ENCODE measurements around the gene NEMF. TPM values are rescaled to one million over a fixed set of nuclear protein-coding genes. Genes with fewer than 3 reads are reported as not detected.
A peak's percentile ranks its signal among the peaks of the same experiment; 100 is the strongest.
"Not testable (repeated sequence)": the region's sequence is repeated elsewhere in the genome, so short reads cannot be mapped to it uniquely, and the experiment has no call there.

Gene NEMF
- total RNA-seq, 1 donor from 2014 or later: 18.2 TPM

DNA sequence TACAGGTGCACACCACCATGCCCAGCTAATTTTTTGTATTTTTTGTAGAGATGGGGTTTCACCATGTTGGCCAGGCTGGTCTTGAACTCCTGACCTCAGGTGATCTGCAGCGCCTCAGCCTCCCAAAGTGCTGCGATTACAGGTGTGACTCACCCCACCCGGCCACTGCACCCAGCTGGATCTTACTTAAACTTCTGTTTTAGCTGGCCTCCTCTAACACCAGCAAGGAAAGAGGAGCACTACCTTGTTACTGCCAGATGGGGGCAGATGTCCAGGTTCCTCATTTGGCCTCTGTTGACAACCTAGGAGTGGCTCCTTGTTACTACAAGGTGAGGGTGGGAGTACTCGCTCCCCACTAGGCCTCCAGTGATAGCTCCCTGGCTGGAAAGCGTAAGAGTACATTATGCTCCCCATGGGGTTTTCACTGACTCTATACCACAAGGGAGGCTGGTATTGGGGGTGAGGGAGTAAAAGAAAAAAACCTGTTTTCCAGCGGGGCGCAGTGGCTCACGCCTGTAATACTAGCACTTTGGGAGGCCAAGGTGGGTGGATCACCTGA is 27.1 kb upstream of the NEMF start:
- peak; percentile 88 for ATAC-seq
- DNase-seq (ENCODE audit: low spot score): no peak

DNA sequence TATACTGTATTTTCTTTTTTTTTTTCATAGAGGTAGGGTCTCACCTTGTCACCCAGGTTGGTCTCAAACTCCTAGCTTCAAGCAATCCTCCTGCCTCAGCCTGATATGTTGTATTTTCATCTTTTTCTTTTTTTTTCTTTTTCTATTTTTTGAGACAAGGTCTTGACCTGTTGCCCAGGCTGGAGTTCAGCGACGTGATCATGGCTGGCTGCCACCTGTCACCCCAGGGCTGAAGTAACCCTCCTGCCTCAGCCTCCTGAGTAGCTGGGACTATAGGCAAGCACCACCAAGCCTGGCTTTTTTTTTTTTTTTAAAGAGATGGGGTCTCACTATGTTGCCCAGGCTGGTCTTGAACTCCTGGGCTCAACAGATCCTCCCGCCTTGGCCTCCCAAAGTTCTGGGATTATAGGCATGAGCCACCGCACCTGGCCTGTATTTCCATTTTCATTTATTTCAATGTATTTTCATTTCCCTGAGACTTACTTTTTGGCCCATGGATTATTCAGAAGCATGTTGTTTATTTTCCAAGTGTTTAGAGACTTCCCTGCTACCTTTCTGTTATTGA is 24.1 kb upstream of the NEMF start:
- ATAC-seq (peak; percentile 68), DNase-seq (ENCODE audit: low spot score) (peak; percentile 64)

GRCh38 chr14:49875640-49876198 is 23.1 kb upstream of the NEMF start:
- no peak for DNase-seq (ENCODE audit: low spot score)
- ATAC-seq: peak; percentile 53

DNA sequence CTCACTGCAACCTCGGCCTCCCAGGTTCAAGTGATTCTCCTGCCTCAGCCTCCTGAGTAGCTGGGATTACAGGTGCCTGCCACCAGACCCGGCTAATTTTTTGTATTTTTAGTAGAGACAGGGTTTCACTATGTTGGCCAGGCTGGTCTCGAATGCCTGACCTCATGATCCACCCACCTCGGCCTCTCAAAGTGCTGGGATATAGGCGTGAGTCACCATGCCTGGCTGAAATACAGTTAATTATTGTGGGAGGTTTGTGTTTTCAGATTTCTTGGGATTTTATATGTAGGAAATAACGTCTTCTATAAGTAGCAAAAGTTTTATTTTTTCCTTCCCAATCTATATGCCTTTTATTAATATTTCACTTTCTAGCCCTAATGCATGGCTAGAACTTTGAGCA is 21.0 kb upstream of the NEMF start:
- ATAC-seq: not testable (repeated sequence)

GRCh38 chr14:49870908-49871307 is 18.3 kb upstream of the NEMF start:
- DNase-seq (ENCODE audit: low spot score) (no peak), ATAC-seq (no peak)

More for the DNA sequence above, 21.0 kb upstream of the NEMF start:
- not testable (repeated sequence) for DNase-seq (ENCODE audit: low spot score)

DNA sequence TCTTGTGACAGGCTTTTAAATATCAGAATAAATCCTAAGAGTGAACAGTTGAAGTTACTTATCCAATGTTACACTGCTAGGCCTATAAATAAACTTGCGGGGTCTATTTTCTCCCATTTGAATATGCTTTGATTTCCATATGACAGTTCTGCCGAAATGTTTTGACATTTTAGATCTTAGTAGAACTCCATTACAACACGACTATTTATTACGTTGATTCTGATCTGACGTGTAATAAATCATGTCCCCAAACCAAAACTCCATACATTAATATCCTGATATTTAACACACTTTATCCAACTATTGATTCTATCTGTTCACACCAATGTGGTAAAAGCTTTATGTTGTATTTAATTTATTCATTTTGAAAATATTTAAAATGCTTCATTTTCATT is 16.1 kb upstream of the NEMF start:
- no peak for DNase-seq (ENCODE audit: low spot score)
- ATAC-seq: no peak

GRCh38 chr14:49867831-49868719 is 15.5 kb upstream of the NEMF start:
- DNase-seq (ENCODE audit: low spot score): peak; percentile 98
- peak; percentile 94 for ATAC-seq

GRCh38 chr14:49865431-49865859 is 12.9 kb upstream of the NEMF start:
- DNase-seq (ENCODE audit: low spot score) (peak; percentile 76), ATAC-seq (peak; percentile 11)

GRCh38 chr14:49863487-49864281 is 11.1 kb upstream of the NEMF start:
- ATAC-seq: no peak
- no peak for DNase-seq (ENCODE audit: low spot score)

DNA sequence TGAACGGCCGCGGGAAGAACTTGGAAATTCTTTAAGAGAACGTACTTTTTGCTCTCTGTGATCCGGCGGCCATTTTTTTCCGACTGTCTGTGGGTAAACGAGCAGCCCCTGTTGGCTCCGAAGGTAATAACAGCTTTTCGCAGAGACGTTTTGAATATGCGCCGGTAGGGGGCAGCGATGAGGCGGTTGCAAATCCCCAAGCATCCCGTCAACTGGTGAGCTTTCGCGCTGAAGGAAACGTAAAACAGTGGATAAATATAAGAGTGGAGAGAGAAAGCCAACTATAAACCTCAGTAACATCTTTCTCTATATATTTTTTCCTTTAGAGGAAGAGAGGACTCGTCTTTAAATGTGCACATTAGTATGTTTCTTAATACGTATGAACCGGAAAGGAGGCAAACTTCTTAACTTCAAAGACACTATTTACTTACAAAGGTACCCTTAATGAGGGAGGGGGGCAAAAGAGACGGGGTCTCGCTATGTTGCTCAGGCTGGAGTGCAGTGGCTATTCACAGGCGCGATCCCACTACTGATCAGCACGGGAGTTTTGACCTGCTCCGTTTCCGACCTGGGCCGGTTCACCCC is 9.6 kb upstream of the NEMF start:
- ATAC-seq: peak; percentile 80
- DNase-seq (ENCODE audit: low spot score): peak; percentile 86

- DNase-seq (ENCODE audit: low spot score): peak; percentile 74
- ATAC-seq: peak; percentile 43
Measured at GRCh38 chr14:49861699-49862088, 9.1 kb upstream of the NEMF start.

DNA sequence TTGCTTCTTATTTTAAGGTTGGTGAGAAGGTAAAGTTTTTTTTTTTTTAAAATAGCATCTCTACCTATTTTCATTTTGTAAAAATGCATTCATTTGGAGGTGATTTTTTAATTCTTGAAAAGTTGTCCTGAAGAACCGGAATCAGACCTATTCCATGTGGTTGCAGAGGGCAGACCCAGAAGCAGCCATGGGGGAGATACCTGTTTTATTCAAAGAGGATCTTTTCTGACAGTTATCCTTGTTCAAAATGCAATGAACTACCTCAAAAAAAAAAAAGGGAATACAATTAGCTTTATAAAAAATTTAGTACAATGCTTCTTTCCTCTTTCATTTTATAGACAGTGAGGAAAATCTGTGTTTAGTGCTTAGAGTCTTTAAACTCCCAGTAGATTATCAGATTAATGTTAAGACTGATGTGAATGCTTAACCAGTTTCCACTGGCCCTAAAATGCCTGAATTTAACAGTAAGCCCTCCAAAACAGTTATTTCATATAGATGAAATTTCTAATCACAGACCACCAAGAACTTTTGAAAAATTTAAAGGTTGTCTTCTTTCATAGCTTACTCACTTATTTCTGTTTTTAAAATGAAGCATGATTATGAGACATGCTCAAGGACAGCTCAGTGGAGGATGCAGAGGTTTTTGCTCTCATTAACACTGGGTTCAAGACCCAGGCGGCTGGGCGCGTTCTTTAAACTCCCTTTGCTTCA is 8.6 kb upstream of the NEMF start:
- ATAC-seq (no peak), DNase-seq (ENCODE audit: low spot score) (no peak)

DNA sequence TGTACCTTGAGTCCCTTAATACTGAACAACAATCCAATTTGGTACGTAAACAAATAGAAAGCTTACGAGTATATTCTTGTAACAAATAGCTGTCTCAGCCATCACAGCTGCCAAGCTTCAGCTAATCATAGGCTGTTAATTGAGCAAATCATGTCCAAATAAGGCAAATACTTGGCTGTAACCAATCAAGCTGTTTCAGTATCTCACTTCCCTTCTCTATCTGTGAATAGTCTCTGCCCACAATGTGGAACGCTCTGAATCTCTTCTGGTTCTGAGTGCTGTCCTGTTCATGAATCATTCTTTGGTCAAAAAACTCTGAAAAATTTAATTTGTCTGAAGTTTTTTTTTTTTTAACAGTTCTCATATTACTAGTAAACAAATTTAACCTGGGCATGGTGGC is 5.8 kb upstream of the NEMF start:
- ATAC-seq (no peak), DNase-seq (ENCODE audit: low spot score) (no peak)

DNA sequence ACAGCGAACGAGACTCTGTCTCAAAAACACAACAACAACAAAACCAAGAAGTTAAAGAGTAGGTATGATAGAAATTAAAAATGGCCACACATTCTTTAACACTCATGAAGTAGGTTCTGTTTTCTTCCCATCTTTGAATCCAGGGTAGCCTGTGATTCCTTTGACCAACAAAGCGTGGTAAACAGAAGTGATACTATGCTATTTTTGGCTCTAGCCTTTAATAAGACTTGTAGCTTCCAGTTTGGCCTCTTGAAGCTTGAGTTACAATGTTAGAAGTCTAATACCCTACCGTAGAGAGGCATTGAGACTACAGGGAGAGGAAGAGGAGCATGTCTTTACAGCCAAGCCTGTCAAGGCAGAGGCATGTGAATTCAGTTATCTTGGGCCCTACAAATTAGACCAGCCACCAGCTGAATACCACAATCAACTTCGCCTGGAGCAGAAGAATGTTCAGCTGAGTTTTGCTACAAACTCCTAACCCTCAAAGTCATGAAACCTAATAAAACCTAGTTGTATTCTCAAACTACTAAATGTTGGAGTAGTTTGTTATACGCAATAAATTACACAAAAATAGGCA is 4.9 kb upstream of the NEMF start:
- ATAC-seq (no peak), DNase-seq (ENCODE audit: low spot score) (no peak)

DNA sequence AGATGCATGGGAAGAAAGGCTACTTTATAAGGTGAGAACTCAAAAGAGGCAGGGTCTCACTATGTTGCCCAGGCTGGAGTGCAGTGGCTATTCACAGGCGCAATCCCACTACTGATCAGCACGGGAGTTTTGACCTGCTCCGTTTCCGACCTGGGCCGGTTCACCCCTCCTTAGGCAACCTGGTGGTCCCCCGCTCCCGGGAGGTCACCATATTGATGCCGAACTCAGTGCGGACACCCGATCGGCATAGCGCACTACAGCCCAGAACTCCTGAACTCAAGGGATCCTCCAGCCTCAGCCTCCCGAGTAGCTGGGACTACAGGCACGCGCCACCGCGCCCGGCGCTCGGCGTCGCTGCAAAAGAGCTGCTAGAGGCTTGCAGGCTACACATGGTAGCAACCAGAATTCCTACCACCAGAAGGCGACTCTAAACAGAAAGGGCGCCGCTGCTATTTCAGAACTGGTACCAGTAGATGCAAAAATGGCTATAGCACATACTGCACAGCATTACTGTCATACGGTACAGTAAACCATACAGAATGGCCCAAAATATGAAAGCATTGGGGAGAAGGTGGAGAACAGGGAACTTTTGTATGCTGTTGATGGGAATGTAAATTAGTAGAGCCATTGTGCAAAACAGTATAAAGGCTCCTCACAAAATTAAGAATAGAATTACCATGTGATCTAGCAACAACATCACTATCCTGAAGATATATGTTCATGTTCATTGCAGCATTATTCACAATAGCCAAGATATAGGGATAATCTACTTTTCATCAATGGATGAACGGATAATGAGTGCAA is 1.2 kb upstream of the NEMF start:
- peak; percentile 78 for DNase-seq (ENCODE audit: low spot score)
- peak; percentile 79 for ATAC-seq

GRCh38 chr14:49853158-49853477 is 530 bp upstream of the NEMF start:
- DNase-seq (ENCODE audit: low spot score): no peak
- ATAC-seq: peak; percentile 15

- ATAC-seq (no peak), DNase-seq (ENCODE audit: low spot score) (no peak)
Measured at GRCh38 chr14:49851813-49852212, 775 bp downstream of the NEMF start.

DNA sequence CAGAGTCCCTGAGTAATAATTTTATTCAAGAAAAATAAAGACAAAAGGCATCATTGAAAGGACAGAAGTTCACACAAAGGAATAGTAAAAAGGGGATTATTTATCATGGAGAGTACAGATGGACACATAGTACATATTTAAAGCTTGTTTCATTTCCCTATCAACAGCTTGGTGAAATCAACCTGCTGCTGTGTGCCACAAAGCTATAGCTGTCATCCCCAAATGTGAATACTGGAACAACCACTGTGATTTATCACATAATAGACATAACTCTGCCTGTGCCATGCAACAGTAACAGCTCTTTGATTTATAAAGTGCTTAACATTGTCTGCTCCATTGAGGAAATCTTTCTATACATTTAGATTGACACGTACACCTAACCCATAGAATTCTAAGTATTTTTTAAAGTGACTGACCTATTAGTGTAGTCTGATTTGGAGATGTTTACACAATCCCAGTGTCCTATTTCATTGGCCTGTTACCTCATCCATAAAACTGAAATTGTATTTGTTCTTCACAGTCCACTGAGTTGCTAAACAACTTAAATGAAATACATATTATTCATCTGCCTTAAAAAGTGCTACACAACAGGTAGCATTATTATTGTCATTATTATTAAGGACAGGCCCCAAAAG is 3.3 kb downstream of the NEMF start:
- DNase-seq (ENCODE audit: low spot score) (no peak), ATAC-seq (no peak)

Data from left lobe of liver (tissue), 2 donors.